Measurements from ENCODE around the gene QPRT. TPM values are rescaled to one million over a fixed set of nuclear protein-coding genes. Genes with fewer than 3 reads are reported as not detected.

QPRT gene
- total RNA-seq, 3 donors from 2014 or later: 25.3 to 54.6 (median 25.4) TPM

Other genes starting within 250 kb of the QPRT start
- 10 to 100 TPM in 2 of 3 donors, 1 to 10 TPM in 1; 4.6 to 11.3 (median 10.1) TPM for gene BOLA2, start 224.8 kb upstream of the QPRT start, total RNA-seq
- gene SLX1B, start 224.6 kb upstream of the QPRT start, total RNA-seq: 10 to 100 TPM; 14.1 to 88.0 (median 37.2) TPM
- gene SULT1A4, start 219.3 kb upstream of the QPRT start, total RNA-seq: 10 to 100 TPM; 13.1 to 43.2 (median 39.6) TPM
- 100 to 1,000 TPM in 2 of 3 donors, 10 to 100 TPM in 1; 56.8 to 107 (median 103) TPM for gene NPIPB12, start 172.8 kb upstream of the QPRT start, total RNA-seq
- gene SPN, start 15.9 kb upstream of the QPRT start, total RNA-seq: 1 to 10 TPM; 4.4 to 6.0 (median 4.5) TPM
- 1 to 10 TPM; 1.6 to 3.4 (median 1.7) TPM for gene C16orf54, start 66.8 kb downstream of the QPRT start, total RNA-seq
- 100 to 1,000 TPM; 196 to 671 (median 551) TPM for gene ZG16, start 99.1 kb downstream of the QPRT start, total RNA-seq
- gene KIF22, start 111.6 kb downstream of the QPRT start, total RNA-seq: 10 to 100 TPM; 24.7 to 56.2 (median 53.0) TPM
- 100 to 1,000 TPM; 224 to 415 (median 225) TPM for gene MAZ, start 127.3 kb downstream of the QPRT start, total RNA-seq
- gene PRRT2, start 133.0 kb downstream of the QPRT start, total RNA-seq: 10 to 100 TPM in 1 of 3 donors, under 1 TPM in 2; 0.81 to 15.2 (median 0.94) TPM
- 10 to 100 TPM; 15.6 to 25.1 (median 20.5) TPM for gene PAGR1, start 137.0 kb downstream of the QPRT start, total RNA-seq
- gene MVP, start 141.3 kb downstream of the QPRT start, total RNA-seq: 100 to 1,000 TPM; 307 to 552 (median 529) TPM
- 100 to 1,000 TPM in 1 of 3 donors, 10 to 100 TPM in 2; 53.1 to 102 (median 90.5) TPM for gene CDIPT, start 184.0 kb downstream of the QPRT start, total RNA-seq
- gene SEZ6L2, start 220.4 kb downstream of the QPRT start, total RNA-seq: 1 to 10 TPM; 6.1 to 9.6 (median 7.0) TPM
- 1 to 10 TPM; 1.6 to 1.9 (median 1.8) TPM for gene ASPHD1, start 221.3 kb downstream of the QPRT start, total RNA-seq
- gene KCTD13, start 247.0 kb downstream of the QPRT start, total RNA-seq: 10 to 100 TPM; 22.2 to 25.8 (median 22.9) TPM